HG03025 (cell line): Measurements from ENCODE around the gene CA6.
"Not testable (repeated sequence)": the region's sequence is repeated elsewhere in the genome, so short reads cannot be mapped to it uniquely, and the experiment has no call there.

Experiments
- ATAC-seq: cut with Tn5 transposase; IDR thresholded peaks from one replicate; pipeline ENCODE4 v1.9.1; 2021; ENCODE audit warnings: mild to moderate bottlenecking, moderate library complexity; ENCODE audit not compliant: unreplicated experiment, low FRiP score

The CA6 gene

DNA sequence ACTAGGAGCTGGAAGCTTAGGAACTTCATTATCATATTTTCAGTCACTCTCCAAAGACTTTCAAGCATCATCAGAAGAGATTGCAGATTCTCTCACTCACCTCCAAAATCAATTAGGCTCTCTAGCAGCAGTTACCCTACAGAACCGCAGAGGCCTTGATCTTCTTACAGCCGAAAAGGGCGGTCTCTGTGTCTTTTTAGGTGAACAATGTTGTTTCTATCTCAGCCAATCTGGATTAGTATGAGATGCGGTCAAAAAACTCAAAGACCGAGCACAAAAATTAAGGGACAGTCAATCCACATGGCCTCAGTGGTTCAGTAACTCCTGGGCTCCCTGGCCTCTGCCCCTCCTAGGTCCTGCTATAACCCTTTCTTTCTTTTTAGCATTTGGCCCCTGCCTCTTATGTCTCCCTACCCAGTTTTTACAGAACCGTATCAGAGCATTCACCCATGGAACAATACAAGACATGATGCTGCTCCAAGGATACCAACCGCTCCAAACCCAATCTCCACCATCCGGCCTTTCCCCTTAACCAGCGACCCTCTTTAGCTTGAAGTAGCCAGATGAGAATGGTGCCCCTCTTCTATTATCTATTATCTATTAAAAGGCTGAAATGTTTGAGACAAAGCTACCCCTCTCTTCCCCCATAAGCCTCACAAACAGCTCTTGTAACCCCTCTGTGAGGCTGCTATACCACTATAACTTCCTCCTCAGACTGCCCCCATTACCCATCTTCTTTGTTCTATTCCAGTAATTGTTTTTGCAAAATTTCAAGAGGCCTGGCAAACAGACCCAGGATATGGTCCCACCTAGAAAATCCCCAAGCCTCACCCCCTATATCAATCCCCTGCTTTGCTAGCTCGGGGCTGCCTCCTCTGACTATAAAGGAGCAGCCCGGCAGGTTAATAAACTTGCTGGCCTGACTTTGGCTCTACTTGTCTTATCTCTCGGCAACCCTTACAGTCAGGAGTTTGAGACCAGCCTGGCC is 18.7 kb upstream of the CA6 start:
- ATAC-seq = no peak

DNA sequence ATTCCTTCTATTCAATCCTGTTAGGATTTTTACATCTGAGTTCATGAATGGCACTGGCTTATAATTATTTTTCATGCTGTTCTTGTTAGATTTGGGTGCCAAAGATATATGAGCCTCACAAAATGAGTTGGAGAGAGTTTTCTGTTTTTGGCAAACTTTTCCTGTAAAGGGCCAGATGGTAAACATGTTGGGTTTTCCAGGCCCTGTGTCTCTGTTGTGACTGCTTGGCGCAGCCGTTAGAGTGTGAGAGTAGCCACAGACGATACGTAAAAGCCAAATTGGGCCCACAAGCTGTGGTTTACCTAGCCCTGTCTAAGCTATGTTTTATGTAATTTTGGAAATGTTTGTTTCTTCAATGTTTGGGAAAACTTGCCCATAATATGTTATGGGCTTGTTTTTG is 15.6 kb upstream of the CA6 start:
- no peak for ATAC-seq

DNA sequence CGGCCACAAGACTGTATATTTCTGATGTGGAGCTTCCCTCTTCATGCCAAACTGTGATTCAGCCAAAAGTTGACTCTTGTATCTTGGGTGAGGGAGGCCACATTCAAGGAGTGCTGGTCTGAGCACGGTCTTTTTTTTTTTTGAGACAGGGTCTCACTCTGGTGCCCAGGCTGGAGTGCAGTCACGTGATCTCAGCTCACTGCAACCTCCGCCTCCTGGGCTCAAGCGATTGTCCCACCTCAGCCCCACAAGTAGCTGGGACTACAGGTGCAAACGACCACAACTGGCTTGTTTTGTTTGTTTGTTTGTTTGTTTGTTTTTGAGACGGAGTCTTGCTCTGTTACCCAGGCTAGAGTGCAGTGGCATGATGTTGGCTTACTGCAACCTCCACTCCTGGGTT is 8.6 kb upstream of the CA6 start:
- not testable (repeated sequence) for ATAC-seq

DNA sequence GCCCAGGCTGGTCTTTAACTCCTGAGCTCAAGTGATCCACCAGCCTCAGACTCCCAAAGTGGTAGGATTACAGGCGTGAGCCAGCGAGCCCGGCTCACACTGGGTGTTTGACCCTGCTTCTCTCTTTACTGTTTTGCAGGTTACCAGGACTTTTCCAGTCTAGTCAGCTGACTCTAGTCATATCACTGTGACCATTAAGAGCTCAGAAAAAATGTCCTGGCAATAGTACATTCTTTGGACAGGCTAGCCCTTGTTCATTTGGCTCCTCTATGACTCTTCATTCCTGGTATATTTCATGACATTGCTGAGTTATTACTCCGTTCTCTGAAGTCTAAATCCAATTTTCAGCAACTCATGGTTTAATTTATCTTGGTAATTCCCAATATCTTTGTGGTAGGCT is 8.0 kb upstream of the CA6 start:
- ATAC-seq = no peak

DNA sequence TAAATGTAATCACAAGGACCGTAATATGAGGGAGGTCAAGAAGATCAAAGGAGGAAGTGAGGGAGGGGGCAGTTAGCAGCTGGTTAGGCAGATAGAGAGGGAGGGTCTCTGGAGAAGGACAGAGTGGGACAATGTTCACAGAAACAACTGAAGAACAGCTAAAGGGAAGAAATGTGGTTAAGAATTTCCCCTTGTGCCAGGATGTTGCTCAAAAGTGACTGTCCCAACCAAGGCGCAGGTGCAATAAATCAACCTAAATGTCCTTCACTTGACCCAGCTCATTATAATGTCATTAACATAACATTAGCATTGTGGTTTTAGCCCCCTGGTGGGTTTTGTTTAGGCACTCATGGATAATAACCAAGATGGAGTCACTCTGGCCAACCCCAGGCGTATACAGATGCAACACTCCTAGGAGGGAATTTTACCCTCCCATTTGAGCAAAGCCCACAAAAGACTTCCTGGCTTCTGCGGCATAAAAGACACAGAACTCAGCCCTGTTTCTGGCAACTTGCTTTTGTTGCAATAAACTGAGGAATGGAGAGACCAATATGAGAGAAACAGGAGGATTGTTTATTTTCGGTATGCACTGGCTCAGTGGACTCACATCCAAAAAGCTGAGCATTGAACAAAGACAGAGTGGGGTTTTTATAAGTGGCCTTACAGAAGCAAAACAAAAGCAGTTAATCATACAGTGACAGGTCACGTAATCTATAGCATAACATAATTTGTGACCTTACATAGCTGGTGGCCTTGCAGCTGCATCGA is 7.3 kb upstream of the CA6 start:
- no peak for ATAC-seq

DNA sequence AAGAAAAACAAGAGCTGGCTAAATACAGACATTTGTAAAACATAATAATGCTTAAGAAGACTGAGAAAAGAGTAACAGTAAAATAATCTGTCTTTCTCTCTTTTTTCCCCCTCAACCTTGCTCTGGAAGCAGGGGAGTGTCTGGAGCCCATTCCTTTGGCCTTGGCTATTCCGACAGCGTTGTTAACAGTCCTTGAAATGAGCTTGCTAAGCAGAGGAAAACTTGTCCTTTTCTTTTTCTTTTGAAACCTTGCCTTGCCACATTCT is 6.7 kb upstream of the CA6 start:
- ATAC-seq = no peak

DNA sequence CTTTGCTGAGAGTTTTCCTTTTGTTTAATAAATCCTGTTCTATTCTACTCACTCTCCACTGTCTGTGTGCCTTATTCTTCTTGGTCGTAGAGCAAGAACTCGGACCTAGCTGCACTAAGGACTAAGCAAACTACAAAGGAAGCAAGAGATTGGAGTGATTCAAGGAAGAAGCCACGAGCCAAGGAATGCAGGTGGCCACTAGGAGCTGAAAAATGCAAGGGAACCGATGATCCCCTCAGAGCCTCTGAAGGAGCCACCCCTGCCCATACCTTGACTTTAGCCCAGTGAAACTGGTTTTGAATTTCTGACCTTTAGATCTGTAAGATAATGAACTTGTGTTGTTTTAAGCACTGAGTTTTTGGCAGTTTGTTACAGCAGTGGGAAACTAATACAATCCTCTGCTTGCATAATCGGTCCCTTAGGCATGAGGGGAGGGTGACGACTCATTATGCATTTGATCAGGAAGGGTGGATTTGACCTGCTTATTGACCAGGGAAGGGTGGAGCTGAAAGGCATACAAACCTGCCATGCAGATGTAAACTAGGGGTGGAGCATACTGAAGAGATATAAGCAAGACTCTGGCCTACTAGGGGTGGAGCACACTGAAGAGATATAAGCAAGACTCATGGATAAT is 6.2 kb upstream of the CA6 start:
- ATAC-seq = no peak

DNA sequence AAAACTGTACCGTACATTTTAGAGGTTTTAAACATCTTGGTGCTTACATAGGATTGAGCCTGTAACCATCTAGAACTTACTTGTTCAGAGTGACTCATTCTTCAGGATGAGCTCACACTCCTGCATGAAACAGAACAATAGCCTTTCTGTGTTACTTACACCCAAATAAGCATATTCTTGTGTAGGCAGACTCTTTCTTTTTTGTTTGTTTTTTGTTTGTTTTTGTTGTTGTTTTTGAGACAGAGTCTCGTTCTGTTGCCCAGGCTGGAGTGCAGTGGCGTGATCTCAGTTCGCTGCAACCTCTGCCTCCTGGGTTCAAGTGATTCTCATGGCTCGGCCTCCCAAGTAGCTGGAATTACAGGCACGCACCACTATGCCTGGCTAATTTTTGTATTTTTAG is 3.8 kb upstream of the CA6 start:
- ATAC-seq = no peak

DNA sequence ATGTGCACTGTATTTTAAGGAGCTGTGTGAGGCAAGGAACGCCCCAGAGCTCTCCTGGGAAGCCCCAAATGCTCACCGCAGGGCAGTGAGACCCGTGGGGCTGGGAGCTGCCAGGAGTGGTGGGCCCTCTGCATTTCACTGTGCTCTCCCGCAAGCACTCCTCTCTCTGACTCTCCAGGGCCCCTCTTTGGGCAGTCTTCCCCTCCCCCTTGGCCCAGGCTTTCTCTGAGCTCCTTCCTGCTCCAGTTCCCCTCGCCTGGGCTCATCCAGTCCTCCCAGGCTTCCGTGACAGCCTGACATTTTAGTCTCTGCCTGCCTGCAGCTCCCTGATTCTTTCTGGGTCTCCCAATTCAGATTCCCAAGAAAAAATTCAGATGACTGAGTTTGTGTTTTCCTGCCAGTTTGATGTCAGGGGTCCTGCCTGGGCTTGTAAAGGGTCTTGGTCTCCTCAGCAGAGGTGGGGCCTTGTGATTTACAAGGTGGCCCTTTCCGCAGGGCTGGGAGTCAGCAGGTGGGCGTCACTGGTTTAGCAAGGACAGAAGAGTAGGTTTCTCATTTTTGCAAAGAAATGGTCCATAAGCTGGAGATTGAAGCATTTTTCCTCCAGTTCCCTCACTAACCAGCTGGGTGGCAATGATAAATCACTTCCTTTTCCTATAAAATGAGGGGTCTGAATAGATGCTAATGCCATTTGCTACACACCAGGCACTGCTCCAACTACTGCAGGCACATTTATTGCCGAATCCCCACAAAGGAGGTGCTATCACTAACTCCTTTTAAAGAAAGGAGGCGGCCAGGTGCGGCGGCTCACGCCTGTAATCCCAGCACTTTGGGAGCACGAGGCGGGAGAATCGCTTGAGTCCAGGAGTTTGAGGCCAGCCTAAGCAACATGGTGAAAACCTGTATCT is 1.9 kb upstream of the CA6 start:
- ATAC-seq = no peak

DNA sequence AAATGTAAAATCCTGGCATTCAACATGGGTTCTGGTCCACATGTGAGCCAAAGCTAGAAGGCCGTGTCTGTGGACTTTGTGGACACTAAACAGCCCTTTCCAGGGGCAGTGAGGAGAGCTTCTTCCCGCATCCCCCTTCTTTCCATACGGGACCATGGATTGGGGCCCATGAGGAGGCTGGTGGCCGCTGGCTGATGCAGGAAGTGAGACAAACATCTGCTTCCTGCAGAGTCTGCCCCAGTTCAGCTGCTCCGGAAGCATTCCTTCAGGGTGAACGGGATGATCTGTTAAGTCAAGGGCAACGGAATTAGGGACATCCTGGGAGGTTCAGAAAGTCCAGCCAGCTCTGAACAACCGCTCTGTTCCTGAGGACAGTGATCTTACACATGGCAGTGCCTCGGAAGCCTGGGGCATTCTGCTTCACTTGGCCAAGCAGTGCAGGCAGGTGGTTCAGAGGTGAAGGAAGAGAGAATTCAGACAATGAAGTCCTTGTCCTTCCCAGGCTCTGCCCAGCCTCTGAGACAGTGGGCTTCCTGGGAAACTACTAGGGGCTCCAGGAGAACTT is 1.5 kb downstream of the CA6 start:
- no peak for ATAC-seq

DNA sequence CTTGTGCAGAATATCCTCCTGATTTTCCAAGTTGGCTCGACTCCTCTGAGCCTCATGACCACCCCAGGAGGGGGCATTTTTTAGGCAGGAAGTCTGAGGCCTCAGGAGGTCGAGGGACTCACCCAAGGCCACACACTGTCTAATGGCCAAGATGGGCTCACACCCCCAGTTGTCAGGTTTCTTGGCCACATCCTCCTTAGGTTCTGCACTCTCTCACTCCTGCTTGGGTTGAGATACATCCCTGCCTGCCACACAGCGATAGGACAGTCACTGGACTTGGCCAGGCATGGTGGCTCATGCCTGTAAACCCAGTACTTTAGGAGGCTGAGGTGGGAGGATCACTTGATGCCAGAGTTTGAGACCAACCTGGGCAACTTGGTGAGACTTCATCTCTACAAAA is 4.6 kb downstream of the CA6 start:
- ATAC-seq = no peak

DNA sequence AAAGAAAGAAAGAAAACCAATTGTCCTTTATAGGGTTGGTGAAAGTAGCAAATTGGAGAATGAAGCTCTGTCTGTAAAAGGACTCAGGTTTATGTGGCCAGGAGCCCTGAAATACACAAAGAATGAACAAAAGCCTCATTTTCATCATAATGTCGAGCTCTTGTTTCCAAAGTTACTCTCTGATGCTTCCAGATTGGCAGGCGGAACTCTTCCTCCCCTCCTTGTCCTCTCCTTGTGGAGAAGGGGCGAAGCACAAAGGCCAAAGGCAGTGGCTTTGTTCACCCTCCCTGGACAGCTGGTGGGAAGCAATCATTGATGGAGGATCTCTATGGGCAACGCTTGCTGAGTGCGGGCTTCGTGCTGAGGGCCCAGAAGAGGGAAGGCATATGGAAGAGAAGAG is 5.6 kb downstream of the CA6 start:
- ATAC-seq = no peak

DNA sequence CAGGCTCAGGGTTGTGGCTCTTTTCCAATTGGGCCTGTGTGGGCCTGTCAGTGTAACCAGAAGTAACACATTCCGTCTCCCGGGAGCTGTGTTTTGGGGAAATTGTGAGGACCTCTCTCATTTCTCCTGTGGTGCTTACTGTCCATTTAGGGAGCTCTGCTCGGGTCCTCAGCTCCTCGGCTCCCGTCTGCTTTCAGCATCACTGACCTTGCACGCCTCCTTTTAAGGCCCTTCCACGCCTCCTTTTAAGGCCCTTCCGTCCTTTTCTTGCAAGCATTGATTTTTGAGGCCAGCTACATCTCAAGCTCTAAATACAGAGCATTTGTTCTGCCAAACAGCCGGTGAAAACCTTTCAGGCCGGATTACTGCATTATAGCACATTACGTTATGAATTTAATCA is 9.7 kb downstream of the CA6 start:
- no peak for ATAC-seq

DNA sequence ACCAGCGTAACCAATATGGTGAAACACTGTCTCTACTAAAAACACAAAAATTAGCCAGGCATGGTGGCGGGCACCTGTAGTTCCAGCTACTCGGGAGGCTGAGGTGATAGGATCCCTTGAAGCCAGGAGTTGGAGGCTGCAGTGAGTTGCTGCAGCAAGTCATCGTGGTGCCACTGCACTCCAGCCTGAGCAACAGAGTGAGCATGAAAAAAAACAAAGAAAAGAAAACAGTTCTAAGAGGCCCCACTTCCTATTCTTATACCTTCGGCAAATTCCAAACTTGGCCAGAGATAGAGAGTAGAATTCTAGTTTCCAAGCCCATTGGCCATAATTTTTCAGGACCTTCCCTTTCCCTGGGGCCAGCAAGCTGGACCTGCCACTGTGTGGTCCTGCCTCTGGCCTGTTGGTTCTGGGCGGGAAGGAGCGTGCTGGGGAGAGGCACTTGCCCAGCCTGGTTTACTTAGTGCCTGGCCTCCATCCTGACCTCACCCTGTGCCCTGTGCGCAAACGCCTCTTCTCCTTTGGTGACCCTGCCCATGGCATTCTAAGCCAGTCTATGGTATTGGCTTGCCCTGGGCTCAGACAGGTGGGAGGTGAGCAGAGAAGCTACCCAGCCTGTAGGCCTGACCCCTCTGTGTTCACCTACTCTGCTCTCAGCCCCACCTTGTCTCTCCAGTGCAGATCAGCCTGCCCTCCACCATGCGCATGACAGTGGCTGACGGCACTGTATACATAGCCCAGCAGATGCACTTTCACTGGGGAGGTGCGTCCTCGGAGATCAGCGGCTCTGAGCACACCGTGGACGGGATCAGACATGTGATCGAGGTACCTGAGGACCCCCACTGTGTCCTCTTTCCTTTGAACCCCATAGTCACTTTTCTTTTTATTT is 11.0 kb downstream of the CA6 start:
- ATAC-seq = no peak

DNA sequence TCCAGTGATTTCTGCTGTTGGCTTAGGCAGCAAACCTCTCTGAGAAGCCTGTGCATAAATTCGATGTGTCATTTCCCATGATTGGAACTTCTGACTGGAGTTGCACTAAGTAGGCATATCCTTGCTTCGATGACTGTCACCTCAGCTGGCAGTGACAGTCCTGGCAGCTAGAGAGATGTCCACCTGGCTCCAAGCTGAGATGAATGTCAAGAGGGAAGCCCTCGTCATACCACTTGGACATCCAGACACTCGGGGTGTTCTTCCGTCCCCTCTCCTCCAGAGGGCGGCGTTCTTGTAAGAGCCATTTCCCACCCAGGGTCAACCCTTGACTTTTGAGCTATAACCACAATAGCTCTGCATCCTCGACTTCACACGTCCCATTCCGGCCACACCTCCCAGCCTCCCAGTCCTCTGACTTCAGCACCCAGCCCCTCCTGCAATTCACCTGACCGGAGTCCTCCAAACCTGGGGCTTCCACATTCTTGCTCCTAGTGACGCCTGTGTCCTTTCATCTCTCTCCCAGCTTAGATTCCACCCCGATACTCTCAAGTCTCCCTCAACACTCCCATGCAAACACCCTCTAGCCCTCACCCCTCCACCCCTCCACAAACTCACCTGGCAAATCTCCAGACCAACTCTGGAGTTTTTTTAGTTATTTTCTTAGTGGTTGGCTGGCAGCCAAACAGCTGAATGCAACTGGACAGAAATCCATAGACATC is 17.3 kb downstream of the CA6 start:
- no peak for ATAC-seq

DNA sequence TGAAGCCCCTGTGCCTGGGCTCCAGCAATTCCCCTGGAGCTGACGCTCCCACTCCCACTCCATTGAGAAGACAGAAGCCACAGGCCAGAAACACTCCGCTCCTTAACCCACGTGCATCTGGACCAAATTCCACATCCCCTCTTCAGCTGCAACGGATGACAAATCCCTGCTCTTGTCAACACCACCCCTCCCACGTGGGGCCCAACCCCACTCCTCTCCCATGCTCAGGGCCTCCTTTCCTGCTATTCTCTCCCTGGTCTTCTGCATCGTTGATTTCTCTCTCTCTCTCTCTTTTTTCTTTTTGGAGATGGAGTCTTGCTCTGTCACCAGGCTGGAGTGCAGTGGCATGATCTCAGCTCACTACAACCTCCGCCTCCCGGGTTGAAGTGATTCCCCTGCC is 18.3 kb downstream of the CA6 start:
- ATAC-seq = no peak

DNA sequence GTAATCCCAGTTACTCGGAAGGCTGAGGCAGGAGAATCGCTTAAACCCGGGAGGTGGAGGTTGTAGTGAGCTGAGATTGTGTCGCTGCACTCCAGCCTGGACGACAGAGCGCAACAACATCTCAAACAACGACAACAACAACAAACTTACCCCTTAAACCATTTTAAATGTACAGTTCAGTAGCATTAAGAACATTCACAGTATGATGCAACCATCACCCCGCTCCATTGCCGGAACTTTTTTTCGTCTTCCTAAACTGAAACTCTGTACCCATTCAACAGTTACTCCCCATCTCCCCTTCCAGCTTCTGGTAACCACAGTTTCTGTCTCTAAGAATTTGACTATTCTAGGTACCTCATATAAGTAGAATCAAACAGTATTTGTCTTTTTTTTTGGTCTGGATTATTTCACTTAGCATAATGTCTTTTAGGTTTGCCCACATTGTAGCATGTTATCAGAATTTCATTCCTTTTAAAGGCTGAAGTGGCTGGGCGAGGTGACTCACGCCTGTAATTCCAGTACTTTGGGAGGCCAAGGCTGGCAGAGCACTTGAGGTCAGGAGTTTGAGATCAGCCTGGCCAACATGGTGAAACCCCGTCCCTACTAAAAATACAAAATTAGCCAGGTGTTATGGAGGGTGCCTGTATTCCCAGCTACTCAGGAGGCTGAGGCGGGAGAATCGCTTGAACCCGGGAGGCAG is 19.6 kb downstream of the CA6 start:
- ATAC-seq = no peak

DNA sequence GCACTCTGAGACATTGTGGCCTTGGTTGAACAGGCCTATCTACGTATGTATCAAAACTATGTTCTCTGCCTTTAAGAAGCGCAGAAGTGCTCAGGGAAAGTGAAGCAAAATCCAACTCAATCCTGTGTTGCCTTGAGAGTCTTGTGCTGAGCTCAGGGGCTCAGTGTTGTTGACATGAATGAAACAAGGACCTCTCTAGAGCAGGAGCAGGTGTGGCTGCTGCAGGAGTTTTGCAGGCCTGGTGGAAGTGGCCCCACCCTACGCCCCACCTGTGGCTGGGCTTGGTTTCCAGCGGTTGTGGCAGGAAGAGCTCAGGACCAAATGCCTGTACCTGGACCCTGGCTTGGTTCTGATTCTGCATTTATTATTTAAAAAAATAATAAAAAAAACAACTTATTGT is 20.9 kb downstream of the CA6 start:
- no peak for ATAC-seq
